ENCODE results near the gene FAM171A1.
A peak's percentile ranks its signal among the peaks of the same experiment; 100 is the strongest.

The FAM171A1 gene

GRCh38 chr10:15373199-15373598 lies 2.1 kb upstream of the FAM171A1 start:
- DNase-seq, result no peak

- DNase-seq, result peak in 3 of 5 donors; percentile 17 to 19 (median 19)
These were observed 755 bp downstream of the FAM171A1 start for GRCh38 chr10:15370212-15370855.

DNA sequence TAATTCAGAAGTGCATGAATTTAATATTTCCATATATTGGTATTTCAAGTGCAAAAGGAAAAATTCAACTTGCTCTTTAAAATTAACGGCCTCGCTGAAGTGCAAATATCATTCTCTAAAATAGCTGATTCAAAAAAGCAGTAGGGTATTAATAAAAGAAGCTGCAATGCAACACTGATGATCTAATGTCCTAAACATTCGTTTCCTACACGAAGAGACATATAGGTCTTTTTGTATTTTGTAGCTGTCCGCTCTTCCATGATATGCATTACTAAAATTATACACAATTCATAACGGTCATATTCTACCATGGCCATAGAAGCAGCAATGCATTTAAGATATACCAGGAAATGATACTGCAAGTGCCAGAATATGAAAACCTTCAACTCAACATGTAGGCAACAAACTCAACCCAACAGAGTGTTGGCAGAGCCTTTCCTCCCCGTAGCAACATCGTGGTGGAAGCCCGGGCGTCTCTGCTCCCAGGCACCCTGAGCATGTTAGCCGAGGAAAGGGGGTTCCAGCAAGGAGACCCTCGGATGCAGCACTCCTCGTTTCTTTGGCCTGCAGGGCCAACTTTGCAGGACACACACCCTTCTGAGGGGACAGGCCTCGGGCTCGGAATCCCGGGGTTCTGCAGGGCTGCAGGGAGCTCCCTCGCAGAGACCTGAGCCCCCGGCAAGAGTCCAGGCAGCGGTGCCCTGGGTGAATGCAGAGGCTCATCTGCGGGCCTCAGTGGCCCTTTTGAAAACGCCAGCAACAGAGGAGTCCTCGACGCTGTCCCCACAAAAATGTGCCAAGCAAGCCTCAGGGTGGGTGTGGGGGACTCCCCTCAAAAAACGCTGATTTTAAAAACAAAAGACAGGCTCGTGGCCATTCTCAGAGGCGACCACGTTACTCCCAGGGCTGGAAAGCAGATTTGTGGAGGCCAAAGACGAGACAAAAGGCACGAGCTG lies 1.6 kb downstream of the FAM171A1 start:
- DNase-seq, result no peak

- DNase-seq, result no peak
These were observed 2.8 kb downstream of the FAM171A1 start for GRCh38 chr10:15368101-15368855.

- no peak for DNase-seq
These were observed 3.6 kb downstream of the FAM171A1 start for GRCh38 chr10:15367296-15368085.

GRCh38 chr10:15365692-15366091 lies 5.4 kb downstream of the FAM171A1 start:
- no peak for DNase-seq

DNA sequence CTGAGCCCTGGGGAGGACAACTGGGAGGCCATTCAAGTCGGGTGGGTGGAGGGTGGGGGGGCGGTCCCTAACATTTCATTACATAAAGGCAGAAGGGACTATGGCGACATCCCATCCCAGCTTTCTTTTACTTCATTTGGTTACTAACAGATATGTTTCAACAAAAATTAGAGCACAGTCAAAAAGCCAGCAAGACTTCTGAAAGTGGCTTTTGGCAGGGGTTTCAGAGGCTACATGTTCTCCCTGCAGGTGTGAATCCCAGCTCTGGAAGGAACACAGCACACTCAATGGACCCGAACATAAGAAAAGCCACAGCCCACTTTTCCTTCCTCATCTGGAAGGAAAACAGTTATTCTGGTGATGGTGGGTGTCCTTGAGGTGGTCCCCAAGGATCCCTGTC lies 7.1 kb downstream of the FAM171A1 start:
- no peak for DNase-seq

- no peak for DNase-seq
These were observed 8.1 kb downstream of the FAM171A1 start for GRCh38 chr10:15363031-15363430.

DNA sequence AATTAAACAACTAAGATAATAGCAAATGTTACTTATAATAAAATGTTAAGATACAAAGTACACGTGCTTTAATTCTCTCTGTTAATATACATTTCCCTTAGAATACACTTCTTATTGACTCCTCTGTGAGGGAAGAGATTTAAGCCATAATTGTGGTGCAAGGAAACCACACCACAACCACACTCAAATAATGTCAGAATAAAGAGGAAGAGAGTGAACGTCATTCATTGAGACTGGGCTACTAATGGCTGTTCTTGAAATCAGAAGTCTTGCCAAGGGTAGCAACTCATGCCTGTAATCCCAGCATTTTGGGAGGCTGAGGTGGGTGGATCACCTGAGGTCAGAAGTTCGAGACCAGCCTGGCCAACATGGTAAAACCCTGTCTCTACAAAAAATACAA lies 10.0 kb downstream of the FAM171A1 start:
- no peak for DNase-seq

- DNase-seq, result no peak
These were observed 10.5 kb downstream of the FAM171A1 start for GRCh38 chr10:15360566-15360965.

DNA sequence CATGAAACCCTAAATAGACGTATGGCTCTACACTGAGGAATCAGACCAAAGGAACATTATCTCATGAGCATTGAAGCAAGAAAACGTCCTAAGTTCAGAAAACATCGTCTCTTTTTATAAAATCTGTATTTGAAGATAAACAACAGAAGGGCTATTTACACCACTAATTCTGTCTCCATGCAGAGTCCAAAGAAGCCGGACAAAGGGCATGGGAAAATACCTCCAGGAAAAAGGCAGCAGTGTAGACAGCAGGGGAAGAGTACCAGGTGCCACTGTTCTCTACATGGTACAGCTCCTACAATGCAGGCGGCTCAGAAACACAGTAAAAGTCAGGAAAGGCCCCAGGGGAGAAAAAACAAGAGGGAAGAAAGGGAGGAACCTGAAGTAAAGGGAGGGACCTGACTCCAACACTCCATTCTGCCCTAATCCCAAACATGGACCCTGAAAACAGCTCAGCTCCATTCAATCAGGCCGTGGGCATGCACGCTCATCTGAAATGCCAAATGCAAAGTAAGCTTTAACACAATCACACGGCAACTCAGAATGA lies 17.5 kb downstream of the FAM171A1 start:
- no peak for DNase-seq

GRCh38 chr10:15352836-15353235 lies 18.3 kb downstream of the FAM171A1 start:
- no peak for DNase-seq

DNA sequence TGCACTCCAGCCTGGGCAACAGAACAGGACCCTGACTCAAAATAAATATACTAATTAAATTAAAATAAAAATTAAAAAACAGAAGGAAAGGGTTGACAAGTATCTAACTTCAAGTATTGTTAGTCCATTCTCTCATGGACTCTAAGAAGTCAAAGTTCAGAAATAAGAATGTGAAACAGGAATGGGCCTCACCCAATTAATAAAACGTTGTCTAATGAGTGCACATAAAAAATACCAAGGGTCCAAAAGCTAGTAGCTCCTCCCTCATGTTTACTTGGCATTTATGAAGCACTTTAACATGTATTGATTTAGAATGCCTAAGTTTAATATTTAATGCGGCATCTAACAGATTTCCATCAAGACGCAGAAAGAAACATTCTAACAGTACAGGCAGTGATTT lies 18.9 kb downstream of the FAM171A1 start:
- DNase-seq, result no peak

GRCh38 chr10:15351099-15351820 lies 19.8 kb downstream of the FAM171A1 start:
- no peak for DNase-seq

DNA sequence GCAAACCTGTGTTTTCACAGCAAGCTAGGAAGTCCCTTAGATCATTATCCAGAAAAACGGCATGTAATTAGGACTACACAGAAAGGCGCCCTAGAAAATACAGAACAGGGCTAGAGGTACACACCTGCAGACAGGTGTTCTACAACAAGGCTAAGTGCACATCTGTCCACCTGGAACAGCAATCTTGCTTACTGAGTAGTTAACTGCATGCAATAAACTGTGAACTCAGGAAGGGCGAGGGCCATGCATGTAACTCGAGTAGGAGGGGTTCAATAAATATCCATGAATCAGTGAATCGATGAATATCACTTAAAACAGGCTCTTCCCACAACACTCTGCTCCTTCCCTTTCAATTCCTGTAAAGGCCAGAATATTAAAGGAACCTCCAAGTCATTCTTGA lies 22.0 kb downstream of the FAM171A1 start:
- DNase-seq, result no peak

GRCh38 chr10:15348579-15348978 lies 22.5 kb downstream of the FAM171A1 start:
- no peak for DNase-seq

GRCh38 chr10:15347150-15347549 lies 23.9 kb downstream of the FAM171A1 start:
- no peak for DNase-seq

DNA sequence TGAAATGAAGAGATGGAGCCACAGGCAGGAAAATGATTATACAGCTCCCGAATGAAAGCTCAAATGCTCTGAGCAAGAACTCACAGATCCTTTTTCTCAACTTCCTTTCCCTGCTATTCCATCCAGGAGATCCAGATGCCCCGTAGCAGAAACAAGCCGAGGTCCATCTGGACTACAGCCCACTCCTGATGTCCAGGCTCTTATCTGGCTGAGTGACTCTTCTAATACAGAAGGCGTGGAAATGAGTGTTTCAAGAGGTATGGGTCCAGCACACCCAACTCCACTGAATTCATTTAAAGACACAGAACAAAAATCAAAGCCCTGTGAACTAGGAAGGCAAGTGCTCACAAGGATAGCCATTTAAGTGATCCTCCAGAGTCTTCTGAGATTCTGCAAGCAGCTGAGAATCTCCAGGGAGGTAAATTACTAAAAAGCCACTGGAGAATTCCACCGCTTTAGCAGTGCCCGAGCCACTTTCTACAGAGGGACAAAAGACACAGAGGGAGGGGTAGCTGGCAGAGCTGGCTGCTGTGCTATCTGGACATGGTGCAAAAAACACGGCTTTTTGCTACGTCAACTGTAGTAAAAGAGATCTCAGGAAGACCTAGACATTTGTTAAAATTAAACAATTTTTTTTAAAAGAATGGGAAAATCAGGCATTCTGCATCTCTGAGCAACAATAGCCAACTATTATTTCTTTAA lies 24.5 kb downstream of the FAM171A1 start:
- DNase-seq, result no peak

- DNase-seq, result no peak
These were observed 25.6 kb downstream of the FAM171A1 start for GRCh38 chr10:15345450-15345849.

- DNase-seq, result no peak
These were observed 26.2 kb downstream of the FAM171A1 start for GRCh38 chr10:15344876-15345285.
